Right renal cortex interstitium (tissue), 3 donors: ENCODE measurements around the gene CCDC181. TPM values are rescaled to one million over a fixed set of nuclear protein-coding genes. Genes with fewer than 3 reads are reported as not detected.
"Not testable (repeated sequence)": the region's sequence is repeated elsewhere in the genome, so short reads cannot be mapped to it uniquely, and the experiment has no call there.

Source experiments
- DNase-seq, 3 donors: peaks; one replicate each; pipeline ENCODE4 v3.0.0-alpha.2; 2013; ENCODE audit warnings: low read depth in 3 of 3, low spot score in 2 of 3
- polyA plus RNA-seq, 3 donors: library from polyadenylated mRNA; unstranded; fragments of 120-200 nt; gene quantifications; one replicate each; pipeline ENCODE4 v1.2.1, GENCODE V29; 2013; ENCODE audit not compliant: insufficient read length in 3 of 3

CCDC181 gene
- polyA plus RNA-seq, 3 donors, result 10.1 to 12.9 (median 12.6) TPM

GRCh38 chr1:169402578-169402977, 24.7 kb downstream of the CCDC181 start:
- not testable (repeated sequence) for DNase-seq

DNA sequence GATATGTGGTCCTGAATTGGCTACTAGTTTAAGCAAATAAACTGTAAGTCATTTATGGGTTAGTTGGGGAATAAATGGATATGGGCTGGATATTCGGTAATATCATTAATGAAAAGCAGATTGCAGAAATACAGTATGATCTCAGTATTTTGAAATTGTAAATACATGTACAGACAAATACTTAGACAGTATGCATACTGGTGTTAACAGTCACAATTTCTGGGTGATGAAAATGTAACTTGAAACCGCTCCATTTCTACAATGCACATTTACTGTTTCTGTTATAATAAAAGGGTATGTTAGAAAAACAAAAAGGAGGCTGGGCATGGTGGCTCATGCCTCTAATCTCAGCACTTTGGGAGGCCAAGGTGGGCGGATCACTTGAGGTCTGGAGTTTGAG, 31.3 kb downstream of the CCDC181 start:
- DNase-seq, result no peak

DNA sequence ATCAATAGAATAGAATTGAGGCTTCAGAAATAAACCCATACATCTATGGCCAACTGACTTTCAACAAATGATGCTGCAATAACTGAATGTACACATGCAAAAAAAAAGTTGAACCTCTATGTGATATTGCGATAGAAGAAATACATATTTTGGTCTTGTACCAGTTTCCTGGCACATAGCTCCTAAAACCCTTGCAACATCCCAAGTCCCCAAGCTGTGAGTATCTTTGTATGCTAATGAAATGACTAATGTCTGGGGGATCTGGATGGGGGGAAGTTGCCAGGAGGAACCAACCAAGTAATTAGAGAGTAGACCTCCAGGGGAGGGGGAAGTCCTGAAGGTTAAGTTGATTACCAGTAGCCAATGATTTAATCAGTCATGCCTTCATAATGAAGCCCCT, 34.9 kb downstream of the CCDC181 start:
- no peak for DNase-seq

DNA sequence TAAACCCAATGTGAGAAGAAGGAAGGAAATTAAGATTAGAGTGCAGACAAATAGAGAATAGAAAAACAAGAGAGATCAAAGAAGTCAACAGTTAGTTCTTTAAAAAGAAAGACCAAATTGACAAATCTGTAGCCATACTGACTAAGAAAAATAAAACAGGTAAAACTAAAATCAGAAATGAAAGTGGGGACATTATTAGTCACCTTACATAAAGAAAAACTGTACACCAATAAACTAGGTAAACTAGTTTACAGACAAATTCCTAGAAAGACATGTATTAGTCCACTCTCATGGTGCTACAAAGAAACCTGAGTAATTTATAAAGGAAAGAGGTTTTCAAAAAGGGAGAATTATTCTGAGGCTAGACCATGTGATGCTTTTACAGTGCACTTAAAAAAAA, 37.0 kb downstream of the CCDC181 start:
- no peak for DNase-seq

DNA sequence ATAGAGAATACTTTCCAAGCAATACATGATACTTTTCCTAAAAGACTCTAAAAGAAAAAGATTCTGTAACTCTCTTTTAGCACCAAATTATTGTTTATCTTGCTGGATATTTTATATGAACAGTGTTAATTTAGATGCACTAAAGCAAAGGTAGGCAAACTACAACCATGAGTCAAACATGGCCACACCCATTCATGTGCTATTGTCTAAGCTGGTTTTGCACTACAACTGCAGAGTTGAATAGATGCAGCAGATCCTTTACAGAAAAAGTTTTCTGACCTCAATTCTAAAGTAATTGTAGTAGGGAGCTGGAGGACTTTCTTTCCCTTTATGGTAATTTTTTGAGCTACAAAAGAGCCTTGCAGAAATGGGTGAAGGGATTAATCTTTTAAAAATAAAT, 39.9 kb downstream of the CCDC181 start:
- DNase-seq, result no peak

- no peak for DNase-seq
Measured at GRCh38 chr1:169383449-169383848, 43.8 kb downstream of the CCDC181 start.

GRCh38 chr1:169381162-169381561, 46.1 kb downstream of the CCDC181 start:
- DNase-seq, result no peak

DNA sequence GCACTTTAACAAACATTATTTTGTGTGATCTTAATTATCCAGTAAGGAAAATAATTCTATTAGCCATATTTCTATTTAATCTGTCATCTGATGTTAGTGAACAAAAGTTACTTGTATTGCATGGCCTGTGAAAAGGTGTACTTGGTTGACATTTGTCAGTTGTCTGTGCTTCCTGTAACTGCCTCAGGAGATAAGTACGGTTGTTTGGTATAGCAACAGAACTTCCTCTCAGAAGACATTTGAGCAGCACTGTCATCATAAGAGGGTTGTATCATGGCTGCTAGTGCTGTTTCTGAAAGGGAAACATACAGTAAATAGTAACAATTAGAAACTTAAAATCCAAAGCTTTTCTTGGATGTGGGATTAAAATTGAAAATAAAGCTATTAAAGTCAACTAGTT, 55.9 kb downstream of the CCDC181 start:
- DNase-seq, result no peak

GRCh38 chr1:169368406-169368769, 58.9 kb downstream of the CCDC181 start:
- peak in 1 of 3 donors; percentile 4 for DNase-seq

- peak; percentile 92 to 94 (median 93) for DNase-seq
Measured at GRCh38 chr1:169367686-169368405, 59.4 kb downstream of the CCDC181 start, which contains the start of the genes BLZF1 and NME7. BLZF1 (plus strand) TSS chr1:169368195; CDS start chr1:169369523, 1,328 bp downstream. NME7 (minus strand) TSS chr1:169367797; CDS start chr1:169367710, 87 bp downstream.

DNA sequence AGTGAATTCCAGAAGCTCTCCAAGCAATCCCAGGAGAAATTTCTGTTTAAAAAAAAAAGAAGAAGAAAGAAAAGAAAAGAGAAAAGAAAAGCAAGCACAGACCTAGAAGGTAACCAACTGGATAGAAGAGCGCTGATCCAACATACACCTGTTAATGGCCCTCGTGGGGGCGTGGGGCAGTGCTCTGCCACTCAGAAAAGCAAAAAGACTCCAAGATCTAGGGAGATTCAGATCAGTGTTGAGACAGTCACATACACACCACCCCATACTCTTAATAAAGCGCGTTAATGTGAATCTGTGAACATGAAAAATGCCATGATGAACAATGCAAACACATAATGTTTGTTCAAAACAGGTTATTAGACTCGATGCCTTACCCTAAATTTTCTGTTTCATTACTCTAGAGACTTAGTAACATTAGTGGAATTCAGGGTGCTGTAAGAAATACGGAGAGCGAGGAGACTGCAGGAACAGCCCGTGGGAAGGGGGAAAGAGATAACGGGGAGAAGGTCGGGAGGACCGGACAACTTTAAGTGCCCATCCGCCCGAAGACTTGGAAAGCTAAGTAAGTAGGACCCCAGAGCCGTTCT, 60.1 kb downstream of the CCDC181 start:
- DNase-seq, result peak in 1 of 3 donors; percentile 4

GRCh38 chr1:169364948-169365347, 62.3 kb downstream of the CCDC181 start:
- no peak for DNase-seq

DNA sequence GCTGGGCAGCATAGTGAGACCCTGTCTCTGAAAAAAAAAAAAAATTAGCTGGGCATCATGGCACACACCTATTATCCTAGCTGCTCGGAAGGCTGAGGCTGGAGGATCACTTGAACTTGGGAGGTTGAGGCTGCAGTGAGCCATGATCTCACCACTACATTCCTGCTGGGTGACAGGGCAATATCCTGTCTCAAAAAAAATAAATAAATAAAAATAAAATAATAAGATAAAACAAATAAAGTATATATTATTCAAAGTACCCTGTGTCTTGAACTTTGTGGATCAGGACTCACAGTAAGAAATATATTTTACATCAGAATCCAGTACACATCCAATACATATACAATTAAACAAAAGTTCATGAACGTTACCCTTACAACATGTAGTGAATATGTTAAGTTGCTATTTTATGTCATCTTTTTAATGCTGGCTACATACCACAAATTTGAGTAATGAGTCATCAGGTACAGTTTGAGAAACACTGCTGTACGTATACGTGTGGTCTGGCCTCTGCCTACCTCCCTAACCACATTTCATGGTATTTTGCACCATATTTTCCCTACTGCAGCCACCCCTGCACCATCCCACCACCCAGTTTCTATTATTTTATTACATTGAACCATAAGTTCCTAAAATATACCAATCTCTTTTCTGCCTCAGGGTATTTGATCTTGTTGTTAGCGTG, 64.1 kb downstream of the CCDC181 start:
- no peak for DNase-seq

DNA sequence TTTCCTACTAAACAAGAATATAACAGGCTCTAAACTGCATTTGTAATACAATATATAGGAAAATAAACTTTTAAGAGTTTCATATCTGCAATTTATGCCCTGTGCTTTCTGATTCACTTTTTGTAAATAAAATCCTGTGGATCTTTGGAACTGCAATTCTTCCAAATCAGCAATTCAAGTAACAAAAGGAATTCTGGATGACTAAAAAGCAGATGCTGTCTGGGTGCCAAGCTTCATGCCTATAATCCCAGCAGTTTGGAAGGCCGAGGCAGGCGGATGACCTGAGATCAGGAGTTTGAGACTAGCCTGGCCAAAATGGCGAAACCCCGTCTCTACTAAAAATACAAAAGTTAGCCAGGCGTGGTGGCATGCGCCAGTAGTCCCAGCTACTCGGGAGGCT, 66.0 kb downstream of the CCDC181 start:
- no peak for DNase-seq

DNA sequence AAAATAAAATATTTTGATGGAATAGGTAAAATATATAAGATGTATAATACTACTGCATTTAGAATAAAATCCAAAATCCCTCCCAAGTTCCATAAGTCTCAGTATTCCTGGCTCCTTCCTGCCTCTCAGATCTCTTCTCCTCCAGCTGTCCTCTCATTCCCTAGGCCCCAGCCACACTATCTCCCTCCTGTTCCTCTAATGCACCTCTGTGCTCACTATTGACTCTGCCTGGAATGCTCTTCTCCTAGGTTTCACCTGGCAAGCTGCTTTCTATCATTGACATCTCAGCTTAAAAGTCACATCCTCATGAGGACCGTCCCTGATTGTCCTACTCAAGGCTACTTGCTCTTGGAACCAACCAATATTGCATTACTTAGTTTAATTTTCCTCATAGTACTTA, 66.9 kb downstream of the CCDC181 start:
- no peak for DNase-seq

DNA sequence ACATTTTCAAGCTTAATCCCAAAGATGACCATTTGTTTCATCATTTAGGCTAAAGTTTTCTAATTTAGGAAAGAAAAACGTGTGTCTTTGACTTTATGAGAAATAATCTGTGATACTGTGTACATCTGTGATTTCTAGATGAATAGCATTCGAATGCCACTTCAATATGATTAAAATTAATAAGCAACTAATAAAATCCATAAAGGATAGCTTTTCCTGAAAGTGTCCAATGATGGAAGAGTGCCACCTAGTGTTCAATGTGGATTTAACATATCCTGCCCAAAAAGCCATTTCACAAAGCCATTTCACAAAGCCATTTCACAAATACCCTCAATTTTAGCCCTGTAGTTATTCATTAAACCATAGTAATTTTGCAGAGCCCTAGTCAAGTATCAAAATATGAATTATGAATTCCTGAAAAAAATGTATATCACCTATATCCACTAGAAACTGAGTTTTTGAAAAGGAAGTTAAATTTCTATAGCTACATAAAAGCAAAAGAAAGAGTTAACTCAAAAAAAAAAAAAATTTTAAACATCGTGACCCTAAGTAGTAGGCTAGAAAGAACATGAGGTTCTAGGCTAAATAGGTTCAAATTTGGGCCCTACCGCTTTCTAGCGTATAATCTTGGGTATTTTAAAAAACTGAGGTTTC, 78.8 kb downstream of the CCDC181 start:
- peak in 1 of 3 donors; percentile 32 for DNase-seq

DNA sequence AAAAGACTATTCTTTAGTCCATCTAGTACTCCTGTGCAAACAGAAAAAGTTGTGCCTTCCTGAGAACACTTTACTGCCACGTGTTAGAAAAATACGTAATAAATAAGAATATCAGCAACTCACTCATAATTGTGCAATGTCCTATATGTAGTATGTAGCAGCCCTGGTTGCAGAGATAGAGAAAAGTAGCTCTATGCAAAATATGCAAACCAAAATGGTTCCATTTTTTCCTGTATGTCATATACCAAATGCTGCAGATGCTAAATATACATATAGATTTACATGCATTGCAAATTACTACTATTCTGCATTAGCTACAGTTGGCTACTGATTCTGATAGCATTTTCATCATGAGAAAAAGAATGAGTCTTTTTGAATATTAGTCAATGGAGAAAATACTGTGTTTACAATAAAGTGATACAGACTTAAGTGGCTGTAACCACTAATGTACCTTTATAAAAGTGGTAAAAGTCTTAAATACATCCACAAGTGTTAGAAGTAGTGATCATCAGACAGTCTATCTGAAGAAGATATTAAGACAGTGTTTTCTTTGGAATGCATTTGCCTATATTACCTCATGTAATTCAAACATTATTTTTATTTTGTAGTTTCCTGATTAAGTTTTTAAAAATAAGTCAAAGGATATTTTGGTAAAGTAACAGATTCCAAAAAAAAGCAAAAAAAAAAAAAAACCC, 79.4 kb downstream of the CCDC181 start:
- DNase-seq, result no peak

DNA sequence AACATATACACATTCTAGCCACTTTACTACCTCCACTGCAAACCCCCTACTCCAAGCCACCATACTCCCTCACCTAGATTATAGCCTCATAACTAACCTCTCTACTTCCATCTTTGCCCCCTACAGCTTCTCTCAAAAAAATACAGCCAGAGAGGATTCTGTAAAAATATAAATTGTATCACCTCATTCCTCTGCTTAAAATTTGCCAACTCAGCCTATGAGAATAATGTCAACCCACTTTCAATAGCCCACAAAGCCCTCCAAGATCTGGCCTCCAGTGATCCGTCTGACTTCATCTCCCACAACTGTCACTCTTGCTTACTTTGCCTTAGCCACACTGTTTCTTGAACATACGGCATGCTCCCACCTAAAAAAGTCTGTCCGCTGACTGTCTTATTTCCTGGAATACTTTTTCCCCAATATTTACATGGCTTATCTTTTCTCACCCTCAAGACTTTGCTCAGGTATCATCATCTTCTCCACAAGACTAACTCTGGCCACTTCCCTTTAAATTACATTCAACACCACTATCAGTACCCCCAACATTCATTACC, 81.2 kb downstream of the CCDC181 start:
- DNase-seq, result no peak

- no peak for DNase-seq
Measured at GRCh38 chr1:169345511-169345910, 81.8 kb downstream of the CCDC181 start.
